ENCODE results near the gene MRPL44.

- TF ChIP-seq, protein P1, sequence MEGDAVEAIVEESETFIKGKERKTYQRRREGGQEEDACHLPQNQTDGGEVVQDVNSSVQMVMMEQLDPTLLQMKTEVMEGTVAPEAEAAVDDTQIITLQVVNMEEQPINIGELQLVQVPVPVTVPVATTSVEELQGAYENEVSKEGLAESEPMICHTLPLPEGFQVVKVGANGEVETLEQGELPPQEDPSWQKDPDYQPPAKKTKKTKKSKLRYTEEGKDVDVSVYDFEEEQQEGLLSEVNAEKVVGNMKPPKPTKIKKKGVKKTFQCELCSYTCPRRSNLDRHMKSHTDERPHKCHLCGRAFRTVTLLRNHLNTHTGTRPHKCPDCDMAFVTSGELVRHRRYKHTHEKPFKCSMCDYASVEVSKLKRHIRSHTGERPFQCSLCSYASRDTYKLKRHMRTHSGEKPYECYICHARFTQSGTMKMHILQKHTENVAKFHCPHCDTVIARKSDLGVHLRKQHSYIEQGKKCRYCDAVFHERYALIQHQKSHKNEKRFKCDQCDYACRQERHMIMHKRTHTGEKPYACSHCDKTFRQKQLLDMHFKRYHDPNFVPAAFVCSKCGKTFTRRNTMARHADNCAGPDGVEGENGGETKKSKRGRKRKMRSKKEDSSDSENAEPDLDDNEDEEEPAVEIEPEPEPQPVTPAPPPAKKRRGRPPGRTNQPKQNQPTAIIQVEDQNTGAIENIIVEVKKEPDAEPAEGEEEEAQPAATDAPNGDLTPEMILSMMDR (IDR thresholded peaks at IDR 0.05) = no peak
- TF ChIP-seq POLR2A (IDR thresholded peaks at IDR 0.05) = no peak
Measured at GRCh38 chr2:223932816-223933800, 24.2 kb upstream of the MRPL44 start.

All from heart left ventricle (tissue), 13 donors.